B cell (primary cell): ENCODE measurements around the gene BEND5.

Experiments used
- CTCF ChIP-seq: fragments of 200-600 bp; IDR thresholded peaks from one replicate; pipeline ENCODE4 v1.8.0; 2022; ENCODE audit warnings: antibody characterized with exemption, mild to moderate bottlenecking
- EZH2 ChIP-seq: IDR thresholded peaks from 2 replicates; pipeline ENCODE4 v1.6.1; 2012; ENCODE audit warnings: borderline replicate concordance, low read depth, mild to moderate bottlenecking, moderate library complexity, low read length; ENCODE audit not compliant: insufficient read depth, poor library complexity, severe bottlenecking

GRCh38 chr1:48823168-48823567 lies 46.5 kb upstream of the BEND5 start:
- TF ChIP-seq EZH2 (no peak), CTCF (no peak)
